Trophoblast cell (in vitro differentiated cells and primary cell): ENCODE measurements around the gene TAX1BP3.
"Not testable (repeated sequence)": the region's sequence is repeated elsewhere in the genome, so short reads cannot be mapped to it uniquely, and the experiment has no call there.

ENCODE experiments used
- DNase-seq, 2 donors: peaks; one replicate each; pipeline ENCODE4 v3.0.0-alpha.2; 2016
- H2AFZ ChIP-seq: 2 replicates; pipeline ENCODE4 v1.6.1; 2013; ENCODE audit warnings: low read length, moderate library complexity, mild to moderate bottlenecking; ENCODE audit not compliant: insufficient read depth, poor library complexity
- H2AK5ac ChIP-seq: 2 replicates; pipeline ENCODE4 v1.6.1; 2013; ENCODE audit warnings: mild to moderate bottlenecking, low read length
- H2BK120ac ChIP-seq: 2 replicates; pipeline ENCODE4 v1.6.1; 2013; ENCODE audit warnings: low read length, mild to moderate bottlenecking, moderate library complexity; ENCODE audit not compliant: insufficient read depth, poor library complexity
- H2BK12ac ChIP-seq: 2 replicates; pipeline ENCODE4 v1.6.1; 2013; ENCODE audit warnings: mild to moderate bottlenecking, low read length, moderate library complexity
- H2BK5ac ChIP-seq: 2 replicates; pipeline ENCODE4 v1.6.1; 2013; ENCODE audit warnings: low read length, low read depth, moderate library complexity, mild to moderate bottlenecking; ENCODE audit not compliant: poor library complexity
- H3K14ac ChIP-seq: 2 replicates; pipeline ENCODE4 v1.6.1; 2013; ENCODE audit warnings: mild to moderate bottlenecking, low read length
- H3K18ac ChIP-seq: 2 replicates; pipeline ENCODE4 v1.6.1; 2013; ENCODE audit warnings: mild to moderate bottlenecking, low read length
- H3K23ac ChIP-seq: 2 replicates; pipeline ENCODE4 v1.6.1; 2013; ENCODE audit warnings: low read length
- H3K27ac ChIP-seq: 2 replicates; pipeline ENCODE4 v1.5.1; 2013; ENCODE audit warnings: low read depth, mild to moderate bottlenecking, inconsistent platforms, low read length, moderate library complexity
- H3K27me3 ChIP-seq: 2 replicates; pipeline ENCODE4 v1.6.1; 2013; ENCODE audit warnings: inconsistent platforms, mild to moderate bottlenecking, low read length, moderate library complexity; ENCODE audit not compliant: insufficient read depth
- H3K36me3 ChIP-seq, 2 experiments: 1 replicate in 1 of 2; 2 replicates in 1 of 2; pipeline ENCODE4 v1.6.1; 2013; ENCODE audit warnings: low read length in 2 of 2, mild to moderate bottlenecking in 2 of 2, moderate library complexity in 1 of 2; ENCODE audit not compliant: insufficient read depth in 2 of 2, control insufficient read depth in 1 of 2
- H3K4ac ChIP-seq: 2 replicates; pipeline ENCODE4 v1.6.1; 2013; ENCODE audit warnings: low read depth, mild to moderate bottlenecking, low read length, moderate library complexity
- H3K4me1 ChIP-seq, 2 experiments: 1 replicate in 1 of 2; 2 replicates in 1 of 2; pipeline ENCODE4 v1.6.1; 2013; ENCODE audit warnings: low read length in 2 of 2, mild to moderate bottlenecking in 2 of 2, moderate library complexity in 1 of 2; ENCODE audit not compliant: insufficient read depth in 2 of 2, control insufficient read depth in 1 of 2
- H3K4me2 ChIP-seq: 2 replicates; pipeline ENCODE4 v1.6.1; 2013; ENCODE audit warnings: inconsistent platforms, mild to moderate bottlenecking, low read length, moderate library complexity
- H3K4me3 ChIP-seq: 2 replicates; pipeline ENCODE4 v1.5.1; 2013; ENCODE audit warnings: mild to moderate bottlenecking, low read depth, low read length, inconsistent platforms
- H3K79me1 ChIP-seq: one replicate; pipeline ENCODE4 v1.6.1; 2013; ENCODE audit warnings: low read length
- H3K79me2 ChIP-seq: 2 replicates; pipeline ENCODE4 v1.6.1; 2013; ENCODE audit warnings: low read length, mild to moderate bottlenecking; ENCODE audit not compliant: control insufficient read depth, insufficient read depth, poor library complexity
- H3K9ac ChIP-seq: 2 replicates; pipeline ENCODE4 v1.6.1; 2013; ENCODE audit warnings: mild to moderate bottlenecking, low read length
- H3K9me3 ChIP-seq: 2 replicates; pipeline ENCODE4 v1.6.1; 2013; ENCODE audit warnings: low read depth, mild to moderate bottlenecking, control low read depth, inconsistent platforms, low read length; ENCODE audit not compliant: insufficient read depth
- H4K12ac ChIP-seq: 2 replicates; pipeline ENCODE4 v1.6.1; 2013; ENCODE audit warnings: low read depth, mild to moderate bottlenecking, low read length, moderate library complexity
- H4K8ac ChIP-seq: 2 replicates; pipeline ENCODE4 v1.6.1; 2013; ENCODE audit warnings: low read depth, mild to moderate bottlenecking, low read length, moderate library complexity
- H4K91ac ChIP-seq: one replicate; pipeline ENCODE4 v1.6.1; 2013; ENCODE audit warnings: low read depth, mild to moderate bottlenecking, low read length, moderate library complexity
- WGBS: extraction: QIAGEN DNeasy Blood & Tissue Kit; methylation state at CpG from one replicate; pipeline ENCODE4 v1.1.7; 2013; ENCODE audit warnings: missing lambda C conversion rate; ENCODE audit not compliant: insufficient read length, insufficient coverage; ENCODE audit errors: extremely low coverage; 5-methylcytosine and 5-hydroxymethylcytosine counted together

The TAX1BP3 gene

GRCh38 chr17:3708366-3708765, 40.0 kb upstream of the TAX1BP3 start:
- Histone ChIP-seq H4K91ac (no peak overlapping the region), H3K4me2 (no peak overlapping the region), H4K12ac (no peak overlapping the region), H2BK5ac (no peak overlapping the region), H3K23ac (no peak overlapping the region), H2BK12ac (no peak overlapping the region), H2BK120ac (no peak overlapping the region), H3K4me3 (no peak overlapping the region), H3K18ac (no peak overlapping the region), H3K27me3 (no peaks in the 10 kb centered on the region), H3K4me1 (no peaks in the 10 kb centered on the region), H3K9me3 (no peaks in the 10 kb centered on the region), H3K4ac (no peak overlapping the region), H3K9ac (no peak overlapping the region), H3K14ac (no peak overlapping the region), H3K79me2 (no peaks in the 10 kb centered on the region), H3K27ac (no peak overlapping the region), H3K79me1 (no peaks in the 10 kb centered on the region), H2AK5ac (no peak overlapping the region), H3K36me3 (peaks cover 4 to 11% of the 10 kb centered on the region in 2 experiments), H2AFZ (no peak overlapping the region), H4K8ac (no peak overlapping the region)
- DNase-seq, result no peak
- WGBS, result no CpG with 5 or more reads among the region's 3 CpGs

GRCh38 chr17:3705718-3705984, 37.3 kb upstream of the TAX1BP3 start:
- H3K23ac ChIP-seq, H3K4me3 ChIP-seq, H3K4me1 ChIP-seq, H3K4me2 ChIP-seq, H4K12ac ChIP-seq, DNase-seq, H2AK5ac ChIP-seq, H3K9ac ChIP-seq, H3K27me3 ChIP-seq, H2BK120ac ChIP-seq, H3K14ac ChIP-seq, H3K79me2 ChIP-seq, H2AFZ ChIP-seq, H3K36me3 ChIP-seq, H3K9me3 ChIP-seq, H4K8ac ChIP-seq, H3K4ac ChIP-seq, H3K18ac ChIP-seq, H3K79me1 ChIP-seq, H3K27ac ChIP-seq, H2BK5ac ChIP-seq, H2BK12ac ChIP-seq, H4K91ac ChIP-seq: not testable (repeated sequence)
- WGBS, result no CpG with 5 or more reads among the region's 1 CpG

- Histone ChIP-seq H3K9ac (no peak overlapping the region), H2AK5ac (no peak overlapping the region), H2AFZ (no peak overlapping the region), H3K14ac (no peak overlapping the region), H3K4me1 (no peaks in the 10 kb centered on the region), H3K79me2 (no peaks in the 10 kb centered on the region), H3K4me3 (no peak overlapping the region), H3K9me3 (no peaks in the 10 kb centered on the region), H3K4ac (no peak overlapping the region), H3K23ac (peak overlapping the region; percentile 94), H3K27ac (no peak overlapping the region), H4K8ac (no peak overlapping the region), H3K36me3 (no peaks in the 10 kb centered on the region), H4K91ac (no peak overlapping the region), H2BK12ac (no peak overlapping the region), H2BK5ac (no peak overlapping the region), H4K12ac (no peak overlapping the region), H3K79me1 (no peaks in the 10 kb centered on the region), H3K4me2 (no peak overlapping the region), H3K18ac (no peak overlapping the region), H2BK120ac (no peak overlapping the region), H3K27me3 (no peaks in the 10 kb centered on the region)
- DNase-seq, result no peak
- no CpG with 5 or more reads among the region's 20 CpGs for WGBS
Observed at GRCh38 chr17:3704931-3705717, 36.7 kb upstream of the TAX1BP3 start.

- not testable (repeated sequence) for DNase-seq, H3K9ac ChIP-seq
- no CpG with 5 or more reads among the region's 7 CpGs for WGBS
Observed at GRCh38 chr17:3702041-3702539, 33.7 kb upstream of the TAX1BP3 start.

More at GRCh38 chr17:3702041-3702539, 33.7 kb upstream of the TAX1BP3 start:
- not testable (repeated sequence) for H3K79me2 ChIP-seq, H3K23ac ChIP-seq, H4K91ac ChIP-seq, H3K4me3 ChIP-seq, H2BK12ac ChIP-seq, H3K4me2 ChIP-seq, H4K12ac ChIP-seq, H3K18ac ChIP-seq, H3K4ac ChIP-seq, H3K27ac ChIP-seq, H3K36me3 ChIP-seq, H3K14ac ChIP-seq, H2BK5ac ChIP-seq, H3K4me1 ChIP-seq, H2AFZ ChIP-seq, H4K8ac ChIP-seq, H3K79me1 ChIP-seq, H2BK120ac ChIP-seq, H2AK5ac ChIP-seq
- peaks cover 11% of the 10 kb centered on the region for H3K9me3 ChIP-seq
- peaks cover 11% of the 10 kb centered on the region for H3K27me3 ChIP-seq
